ENCODE results near the gene ARMC2. TPM values are rescaled to one million over a fixed set of nuclear protein-coding genes. Genes with fewer than 3 reads are reported as not detected.
A peak's percentile ranks its signal among the peaks of the same experiment; 100 is the strongest.
"Not testable (repeated sequence)": the region's sequence is repeated elsewhere in the genome, so short reads cannot be mapped to it uniquely, and the experiment has no call there.

Gene ARMC2
- total and polyA plus RNA-seq, 2 donors from 2014 or later, result 1.9 to 12.7 TPM

DNA sequence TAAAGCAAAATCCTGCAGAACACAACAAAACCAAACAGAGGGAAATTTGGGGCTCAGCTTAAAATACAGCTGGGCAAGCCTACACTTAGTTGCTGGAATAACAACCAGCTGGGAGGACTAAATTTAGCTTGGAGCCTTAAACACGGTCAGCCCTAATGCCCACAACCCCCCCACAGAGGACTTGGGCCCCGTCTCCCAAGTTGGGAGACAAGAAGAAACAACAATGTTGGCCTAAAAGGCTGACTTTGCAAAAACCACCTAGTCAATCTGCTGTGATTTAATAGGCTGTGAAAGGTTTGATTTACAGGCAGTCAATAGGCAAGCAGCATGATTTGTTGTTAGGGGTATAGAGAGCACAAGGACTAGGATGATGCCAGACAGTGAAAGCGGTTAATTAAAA is 40.3 kb upstream of the ARMC2 start:
- H3K27ac ChIP-seq (ENCODE audit: low read depth in 2 of 2, low read length in 2 of 2), result no peak overlapping the region
- DNase-seq, result peak in 1 of 5 donors; percentile 40

DNA sequence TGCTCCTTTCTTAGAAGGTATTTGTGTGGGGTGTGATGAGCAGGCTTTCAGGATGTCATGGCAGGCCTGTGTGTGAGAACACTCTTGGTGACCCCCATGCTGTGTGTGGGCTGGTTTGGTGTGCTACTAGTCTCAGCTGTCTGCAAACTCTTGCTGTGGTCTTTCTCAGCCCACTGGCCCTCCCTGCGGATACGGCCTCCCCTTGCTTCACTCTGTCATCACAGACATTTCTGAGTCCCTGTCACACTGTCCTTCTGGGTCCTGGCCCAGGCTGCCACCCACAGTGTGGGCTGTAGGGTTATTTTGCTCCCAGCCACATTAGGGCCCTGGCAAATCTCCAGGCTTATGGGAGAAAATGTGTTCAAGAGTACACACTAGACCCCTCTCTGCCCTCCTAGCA is 39.0 kb upstream of the ARMC2 start:
- no peak for DNase-seq
- H3K4me3 ChIP-seq (ENCODE audit: low read length in 3 of 3), result no peak overlapping the region
- no peak overlapping the region for H3K27ac ChIP-seq (ENCODE audit: low read depth in 2 of 2, low read length in 2 of 2)
- H3K4me1 ChIP-seq (ENCODE audit: control insufficient read depth in 2 of 3, insufficient read depth in 2 of 3, low read depth in 1 of 3, low read length in 3 of 3), result peaks cover 0 to 5% (median 0%) of the 10 kb centered on the region in 3 donors
- H3K36me3 ChIP-seq (ENCODE audit: control insufficient read depth in 2 of 3, insufficient read depth in 3 of 3, low read length in 3 of 3), result no peaks in the 10 kb centered on the region
- FAIRE-seq, result no peak
- no peak overlapping the region for H3K9ac ChIP-seq (ENCODE audit: low read length in 3 of 3)
- no peaks in the 10 kb centered on the region for H3K9me3 ChIP-seq (ENCODE audit: control insufficient read depth in 2 of 3, insufficient read depth in 1 of 3, low read length in 3 of 3)
- intact Hi-C loops (cut with DNase I), result no loop called here
- TF ChIP-seq, protein P1, sequence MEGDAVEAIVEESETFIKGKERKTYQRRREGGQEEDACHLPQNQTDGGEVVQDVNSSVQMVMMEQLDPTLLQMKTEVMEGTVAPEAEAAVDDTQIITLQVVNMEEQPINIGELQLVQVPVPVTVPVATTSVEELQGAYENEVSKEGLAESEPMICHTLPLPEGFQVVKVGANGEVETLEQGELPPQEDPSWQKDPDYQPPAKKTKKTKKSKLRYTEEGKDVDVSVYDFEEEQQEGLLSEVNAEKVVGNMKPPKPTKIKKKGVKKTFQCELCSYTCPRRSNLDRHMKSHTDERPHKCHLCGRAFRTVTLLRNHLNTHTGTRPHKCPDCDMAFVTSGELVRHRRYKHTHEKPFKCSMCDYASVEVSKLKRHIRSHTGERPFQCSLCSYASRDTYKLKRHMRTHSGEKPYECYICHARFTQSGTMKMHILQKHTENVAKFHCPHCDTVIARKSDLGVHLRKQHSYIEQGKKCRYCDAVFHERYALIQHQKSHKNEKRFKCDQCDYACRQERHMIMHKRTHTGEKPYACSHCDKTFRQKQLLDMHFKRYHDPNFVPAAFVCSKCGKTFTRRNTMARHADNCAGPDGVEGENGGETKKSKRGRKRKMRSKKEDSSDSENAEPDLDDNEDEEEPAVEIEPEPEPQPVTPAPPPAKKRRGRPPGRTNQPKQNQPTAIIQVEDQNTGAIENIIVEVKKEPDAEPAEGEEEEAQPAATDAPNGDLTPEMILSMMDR (IDR thresholded peaks at IDR 0.05; ENCODE audit: borderline replicate concordance, extremely low read depth, insufficient read depth), result no peak
- no peaks in the 10 kb centered on the region for H3K27me3 ChIP-seq (ENCODE audit: control insufficient read depth, insufficient read depth, low read length)

More for the DNA sequence above, 40.3 kb upstream of the ARMC2 start:
- H3K9me3 ChIP-seq (ENCODE audit: control insufficient read depth in 2 of 3, insufficient read depth in 1 of 3, low read length in 3 of 3), result no peaks in the 10 kb centered on the region
- no peak overlapping the region for H3K4me3 ChIP-seq (ENCODE audit: low read length in 3 of 3)
- no peak for FAIRE-seq
- no peak overlapping the region for H3K9ac ChIP-seq (ENCODE audit: low read length in 3 of 3)
- intact Hi-C loops (cut with DNase I), result no loop called here
- H3K27me3 ChIP-seq (ENCODE audit: control insufficient read depth, insufficient read depth, low read length), result no peaks in the 10 kb centered on the region
- TF ChIP-seq, protein P1 (IDR thresholded peaks at IDR 0.05; ENCODE audit: borderline replicate concordance, extremely low read depth, insufficient read depth), result no peak
- H3K4me1 ChIP-seq (ENCODE audit: control insufficient read depth in 2 of 3, insufficient read depth in 2 of 3, low read depth in 1 of 3, low read length in 3 of 3), result peaks cover 0 to 5% (median 0%) of the 10 kb centered on the region in 3 donors
- no peaks in the 10 kb centered on the region for H3K36me3 ChIP-seq (ENCODE audit: control insufficient read depth in 2 of 3, insufficient read depth in 3 of 3, low read length in 3 of 3)

DNA sequence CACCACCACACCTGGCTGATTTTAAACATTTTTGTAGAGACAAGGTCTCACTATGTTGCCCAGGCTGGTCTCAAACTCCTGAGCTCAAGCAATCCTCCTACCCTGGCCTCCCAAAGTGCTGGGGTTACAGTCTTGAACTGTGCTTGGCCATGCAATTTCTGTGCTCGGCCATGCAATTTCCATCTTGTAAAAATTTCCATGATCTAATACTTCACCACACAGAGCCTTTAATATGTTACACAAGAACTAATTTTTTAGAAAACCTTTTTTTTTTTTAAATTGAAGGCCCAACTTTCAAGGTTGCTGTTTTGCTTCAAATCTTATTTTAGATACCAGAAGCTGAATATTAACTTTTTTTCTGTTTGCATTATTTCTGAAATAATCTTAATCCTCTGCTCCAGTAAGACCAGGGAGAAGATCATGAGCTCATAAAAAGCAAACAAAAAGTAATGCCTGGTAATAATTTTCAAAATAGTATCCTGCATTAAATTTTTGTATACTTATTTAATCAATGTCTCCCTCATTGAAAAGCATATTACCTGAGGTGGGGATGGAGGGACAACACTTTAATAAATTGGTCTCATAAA is 38.1 kb upstream of the ARMC2 start:
- intact Hi-C loops (cut with DNase I), result no loop called here
- no peak for FAIRE-seq
- H3K4me3 ChIP-seq (ENCODE audit: low read length in 3 of 3), result no peak overlapping the region
- no peaks in the 10 kb centered on the region for H3K9me3 ChIP-seq (ENCODE audit: control insufficient read depth in 2 of 3, insufficient read depth in 1 of 3, low read length in 3 of 3)
- no peak overlapping the region for H3K9ac ChIP-seq (ENCODE audit: low read length in 3 of 3)
- peaks cover 0 to 5% (median 0%) of the 10 kb centered on the region in 3 donors for H3K4me1 ChIP-seq (ENCODE audit: control insufficient read depth in 2 of 3, insufficient read depth in 2 of 3, low read depth in 1 of 3, low read length in 3 of 3)
- H3K36me3 ChIP-seq (ENCODE audit: control insufficient read depth in 2 of 3, insufficient read depth in 3 of 3, low read length in 3 of 3), result no peaks in the 10 kb centered on the region
- DNase-seq, result no peak
- H3K27me3 ChIP-seq (ENCODE audit: control insufficient read depth, insufficient read depth, low read length), result no peaks in the 10 kb centered on the region
- H3K27ac ChIP-seq (ENCODE audit: low read depth in 2 of 2, low read length in 2 of 2), result no peak overlapping the region
- TF ChIP-seq, protein P1 (IDR thresholded peaks at IDR 0.05; ENCODE audit: borderline replicate concordance, extremely low read depth, insufficient read depth), result no peak

DNA sequence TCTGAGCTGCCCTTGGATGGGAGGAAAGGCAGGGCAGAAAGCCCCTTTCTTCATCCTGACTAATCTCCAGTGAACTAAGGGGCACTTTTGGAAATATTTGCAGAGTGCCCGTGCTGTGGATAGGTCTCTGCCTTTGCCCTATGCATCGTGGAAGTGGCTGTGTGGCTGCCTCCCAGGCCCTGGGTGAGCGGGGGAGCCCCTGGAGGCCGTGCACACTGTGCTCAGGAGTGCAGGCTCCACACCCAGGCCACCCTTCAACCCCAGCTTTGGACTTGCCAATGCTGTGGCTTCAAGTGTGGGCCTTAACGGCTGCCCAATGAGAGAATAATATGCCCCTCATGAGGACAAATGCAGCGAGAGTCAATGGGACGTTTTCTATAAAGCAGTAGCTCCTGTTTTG is 36.7 kb upstream of the ARMC2 start:
- DNase-seq (no peak), FAIRE-seq (no peak)
- no peak overlapping the region for H3K4me3 ChIP-seq (ENCODE audit: low read length in 3 of 3)
- intact Hi-C loops (cut with DNase I), result no loop called here
- TF ChIP-seq, protein P1 (IDR thresholded peaks at IDR 0.05; ENCODE audit: borderline replicate concordance, extremely low read depth, insufficient read depth), result no peak
- no peaks in the 10 kb centered on the region for H3K4me1 ChIP-seq (ENCODE audit: control insufficient read depth in 2 of 3, insufficient read depth in 2 of 3, low read depth in 1 of 3, low read length in 3 of 3)
- H3K9me3 ChIP-seq (ENCODE audit: control insufficient read depth in 2 of 3, insufficient read depth in 1 of 3, low read length in 3 of 3), result no peaks in the 10 kb centered on the region
- no peaks in the 10 kb centered on the region for H3K36me3 ChIP-seq (ENCODE audit: control insufficient read depth in 2 of 3, insufficient read depth in 3 of 3, low read length in 3 of 3)
- H3K9ac ChIP-seq (ENCODE audit: low read length in 3 of 3), result no peak overlapping the region
- no peaks in the 10 kb centered on the region for H3K27me3 ChIP-seq (ENCODE audit: control insufficient read depth, insufficient read depth, low read length)
- no peak overlapping the region for H3K27ac ChIP-seq (ENCODE audit: low read depth in 2 of 2, low read length in 2 of 2)

DNA sequence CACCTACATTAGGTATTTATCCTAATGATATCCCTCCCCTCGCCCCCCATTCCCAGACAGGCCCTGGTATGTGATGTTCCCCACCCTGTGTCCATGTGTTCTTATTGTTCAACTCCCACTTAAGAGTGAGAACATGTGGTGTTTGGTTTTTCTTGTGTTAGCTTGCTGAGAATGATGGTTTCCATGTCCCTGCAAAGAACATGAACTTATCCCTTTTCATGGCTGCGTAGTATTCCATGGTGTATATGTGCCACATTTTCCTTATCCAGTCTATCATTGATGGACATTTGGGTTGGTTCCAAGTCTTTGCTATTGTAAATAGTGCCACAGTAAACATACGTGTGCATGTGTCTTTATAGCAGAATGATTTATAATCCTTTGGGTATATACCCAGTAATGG is 35.0 kb upstream of the ARMC2 start:
- DNase-seq; H3K36me3 ChIP-seq (ENCODE audit: control insufficient read depth in 2 of 3, insufficient read depth in 3 of 3, low read length in 3 of 3); FAIRE-seq; intact Hi-C loops (cut with DNase I); H3K9me3 ChIP-seq (ENCODE audit: control insufficient read depth in 2 of 3, insufficient read depth in 1 of 3, low read length in 3 of 3); H3K9ac ChIP-seq (ENCODE audit: low read length in 3 of 3); H3K4me3 ChIP-seq (ENCODE audit: low read length in 3 of 3); H3K4me1 ChIP-seq (ENCODE audit: control insufficient read depth in 2 of 3, insufficient read depth in 2 of 3, low read depth in 1 of 3, low read length in 3 of 3); H3K27me3 ChIP-seq (ENCODE audit: control insufficient read depth, insufficient read depth, low read length); H3K27ac ChIP-seq (ENCODE audit: low read depth in 2 of 2, low read length in 2 of 2): not testable (repeated sequence)

Data from kidney (tissue), 14 donors.